GM19372 (cell line): ENCODE data around the gene GFPT1.
"Not testable (repeated sequence)": the region's sequence is repeated elsewhere in the genome, so short reads cannot be mapped to it uniquely, and the experiment has no call there.

Experiments
- ATAC-seq: cut with Tn5 transposase; IDR thresholded peaks from one replicate; pipeline ENCODE4 v1.9.1; 2021; ENCODE audit warnings: mild to moderate bottlenecking, low read depth, moderate library complexity; ENCODE audit not compliant: unreplicated experiment

Gene GFPT1

DNA sequence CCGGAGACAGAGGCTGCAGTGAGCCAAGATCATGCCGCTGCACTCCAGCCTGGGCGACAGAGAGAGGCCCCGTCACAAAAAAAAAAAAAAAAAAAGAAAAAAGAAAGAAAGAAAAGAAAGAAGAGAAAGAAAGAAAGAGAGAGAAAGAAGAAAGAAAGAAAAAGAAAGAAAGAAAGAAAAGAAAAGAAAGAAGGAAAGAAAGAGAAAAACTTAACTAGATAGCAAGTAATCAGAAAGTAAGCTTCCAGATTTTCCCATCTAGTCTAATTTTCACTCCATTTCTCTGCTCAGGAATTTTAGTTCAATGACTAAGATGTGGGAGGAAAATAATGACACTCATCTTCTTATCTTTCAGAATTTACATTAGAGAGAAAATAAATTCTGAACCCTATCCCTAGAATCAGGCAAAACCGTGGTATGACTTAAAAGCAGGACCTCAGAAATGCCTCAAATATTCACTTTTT lies 2.4 kb downstream of the GFPT1 start:
- ATAC-seq = no peak

DNA sequence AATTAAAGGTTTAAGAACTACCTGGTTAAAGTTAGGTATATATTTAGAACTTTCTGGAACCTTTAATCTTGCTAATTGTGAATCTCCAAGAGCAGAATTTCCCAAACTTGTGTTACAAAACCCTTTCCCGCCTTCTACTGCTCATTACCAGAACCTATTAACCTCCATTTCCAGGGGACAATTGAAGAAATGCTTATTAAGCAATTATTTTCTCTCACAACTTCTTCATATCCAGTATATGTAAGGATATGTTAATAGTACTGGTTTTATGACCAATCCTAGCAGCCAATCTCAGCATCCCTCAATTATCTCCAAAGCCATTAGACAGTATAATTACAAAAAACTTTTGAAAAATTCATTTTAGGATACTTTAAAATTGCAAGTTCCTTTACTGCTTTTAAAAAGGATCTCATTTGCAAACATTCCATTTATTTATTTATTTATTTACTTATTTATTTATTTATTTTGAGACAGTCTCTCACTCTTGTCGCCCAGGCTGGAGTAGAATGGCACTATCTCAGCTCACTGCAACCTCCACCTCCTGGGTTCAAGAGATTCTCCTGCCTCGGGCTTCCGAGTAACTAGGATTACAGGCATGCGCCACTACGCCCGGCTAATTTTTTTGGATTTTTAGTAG lies 3.7 kb downstream of the GFPT1 start:
- ATAC-seq = no peak

DNA sequence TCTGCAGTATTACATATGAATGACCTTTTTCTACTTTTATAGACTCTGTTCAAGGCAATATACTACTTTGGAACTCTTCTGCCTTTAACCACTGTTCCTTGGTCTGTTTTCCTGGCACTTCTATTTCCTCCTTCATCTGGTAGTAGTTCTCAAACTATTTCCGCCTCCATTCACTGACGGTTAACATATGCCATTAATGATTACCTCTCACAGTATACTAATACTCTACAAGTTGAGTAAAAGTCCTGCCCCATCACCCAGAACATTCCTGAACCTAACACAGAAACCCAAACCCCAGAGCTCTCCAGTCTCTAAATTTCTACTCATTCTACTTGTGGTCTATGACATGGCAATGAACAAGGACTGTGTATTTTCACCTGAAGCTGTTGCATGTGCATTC lies 4.5 kb downstream of the GFPT1 start:
- no peak for ATAC-seq

DNA sequence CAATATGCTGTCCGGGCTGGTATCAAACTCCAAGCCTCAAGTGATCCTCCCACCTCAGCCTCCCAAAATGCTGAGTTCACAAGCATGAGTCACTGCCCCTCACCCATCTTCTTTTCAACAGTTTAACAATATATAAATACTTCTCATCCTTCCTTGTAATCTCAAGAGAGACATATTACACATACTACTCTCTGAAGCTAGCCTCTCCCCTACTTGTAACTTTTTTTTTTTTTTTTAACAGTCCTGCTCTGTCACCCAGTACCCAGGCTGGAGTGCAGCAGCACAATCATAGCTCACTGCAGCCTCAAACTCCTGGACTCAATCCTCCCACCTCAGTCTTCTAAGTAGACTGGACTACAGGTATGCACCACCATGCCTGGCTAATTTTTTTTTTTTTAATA lies 5.7 kb downstream of the GFPT1 start:
- no peak for ATAC-seq

- ATAC-seq = no peak
Measured at GRCh38 chr2:69380072-69380917, 6.7 kb downstream of the GFPT1 start.

GRCh38 chr2:69376403-69376802 lies 10.6 kb downstream of the GFPT1 start:
- no peak for ATAC-seq

GRCh38 chr2:69375494-69376353 lies 11.3 kb downstream of the GFPT1 start:
- ATAC-seq = no peak

DNA sequence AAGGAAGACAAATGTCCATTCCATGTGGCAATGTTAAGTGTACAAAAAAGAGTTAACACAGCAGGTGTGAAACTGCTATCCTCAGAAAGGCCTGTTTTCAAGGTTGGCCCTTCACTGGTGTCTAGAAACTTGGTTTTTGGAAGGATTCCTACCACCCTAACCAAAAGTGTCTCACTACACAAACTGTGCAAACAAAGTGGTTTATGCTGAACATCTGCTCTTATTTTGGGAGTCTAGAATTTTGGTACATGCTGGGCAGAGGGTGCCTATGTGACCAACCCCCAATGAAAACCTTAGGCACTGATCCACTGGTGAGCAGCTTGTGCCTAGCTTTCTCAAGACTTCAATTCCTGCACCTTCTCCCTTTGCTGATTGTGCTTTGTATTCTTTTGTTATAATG lies 14.3 kb downstream of the GFPT1 start:
- no peak for ATAC-seq

- no peak for ATAC-seq
Measured at GRCh38 chr2:69369802-69370201, 17.2 kb downstream of the GFPT1 start.

GRCh38 chr2:69368588-69368987 lies 18.4 kb downstream of the GFPT1 start:
- ATAC-seq = no peak

DNA sequence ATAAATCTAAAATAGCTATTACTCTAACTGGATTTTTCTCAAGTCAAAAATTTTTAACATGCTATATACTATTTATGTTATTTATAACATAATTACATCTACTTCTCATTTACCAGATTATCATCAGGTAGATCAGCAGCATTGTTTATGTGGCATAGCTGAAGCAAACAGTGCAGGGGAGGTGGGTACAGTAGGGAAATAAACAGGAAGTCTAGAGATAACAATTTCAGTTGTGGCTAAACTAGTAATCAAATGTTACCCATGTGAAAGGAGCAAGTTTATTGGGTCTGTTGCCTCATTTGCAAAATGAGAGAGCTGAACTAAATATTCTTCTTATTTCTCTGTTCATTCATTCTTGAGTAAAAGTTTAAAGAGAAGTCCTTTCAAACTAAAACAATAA lies 27.7 kb downstream of the GFPT1 start:
- no peak for ATAC-seq

- no peak for ATAC-seq
Measured at GRCh38 chr2:69358914-69359313, 28.1 kb downstream of the GFPT1 start.

DNA sequence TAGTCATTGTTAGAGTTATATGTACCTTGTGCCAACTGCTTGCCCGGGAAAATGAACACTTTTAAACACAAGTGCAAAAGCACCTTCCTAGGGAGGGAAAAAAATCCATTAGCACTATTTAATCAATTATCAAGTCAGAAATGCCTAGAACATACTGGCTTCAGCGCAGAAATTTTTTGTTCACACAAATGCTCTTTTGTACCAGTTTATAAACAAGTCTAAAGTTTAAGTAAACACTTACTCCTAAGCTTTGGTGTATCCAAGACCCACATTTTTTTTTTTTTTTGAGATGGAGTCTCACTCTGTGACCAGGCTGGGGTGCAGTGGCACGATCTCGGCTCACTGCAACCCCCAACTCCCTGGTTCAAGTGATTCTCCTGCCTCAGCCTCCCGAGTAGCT lies 30.6 kb downstream of the GFPT1 start:
- ATAC-seq = no peak

GRCh38 chr2:69354976-69355375 lies 32.1 kb downstream of the GFPT1 start:
- not testable (repeated sequence) for ATAC-seq

GRCh38 chr2:69353360-69353759 lies 33.7 kb downstream of the GFPT1 start:
- no peak for ATAC-seq

DNA sequence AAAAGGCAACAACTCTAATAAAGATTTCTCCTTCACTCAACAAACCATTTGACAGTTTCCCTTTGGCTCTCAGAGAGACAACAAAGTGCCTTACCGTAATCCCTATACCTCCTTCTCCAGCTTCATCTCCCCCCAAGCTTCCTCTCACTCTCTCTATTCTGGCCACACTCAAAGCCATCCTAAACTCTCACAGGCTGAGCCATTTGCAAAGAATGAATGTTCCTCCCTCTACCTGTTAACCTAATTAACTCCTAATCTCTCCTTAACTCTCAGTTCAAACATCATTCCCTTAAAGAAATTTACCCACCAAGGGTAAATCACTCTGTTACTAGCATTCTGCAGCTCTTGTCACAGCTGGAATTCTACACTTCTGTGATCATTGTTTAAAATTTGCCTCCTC lies 38.2 kb downstream of the GFPT1 start:
- ATAC-seq = no peak

DNA sequence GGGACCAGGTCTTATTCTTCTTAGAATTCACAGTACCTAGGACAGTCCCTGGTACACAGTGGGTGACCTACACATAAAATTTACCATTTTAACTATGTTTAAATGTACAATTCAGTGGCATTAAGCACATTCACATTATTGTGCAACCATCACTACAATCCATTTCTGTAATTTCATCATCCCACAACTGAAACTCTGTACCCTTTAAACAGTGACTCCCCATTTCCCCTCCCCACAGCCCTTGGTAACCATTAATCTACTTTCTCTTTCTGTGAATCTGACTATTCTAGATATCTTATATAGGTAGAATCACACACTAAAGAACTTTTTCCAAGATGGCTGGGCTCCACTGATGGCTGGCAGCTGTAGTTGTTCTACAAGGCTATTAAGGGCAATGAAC lies 41.6 kb downstream of the GFPT1 start:
- ATAC-seq = no peak

DNA sequence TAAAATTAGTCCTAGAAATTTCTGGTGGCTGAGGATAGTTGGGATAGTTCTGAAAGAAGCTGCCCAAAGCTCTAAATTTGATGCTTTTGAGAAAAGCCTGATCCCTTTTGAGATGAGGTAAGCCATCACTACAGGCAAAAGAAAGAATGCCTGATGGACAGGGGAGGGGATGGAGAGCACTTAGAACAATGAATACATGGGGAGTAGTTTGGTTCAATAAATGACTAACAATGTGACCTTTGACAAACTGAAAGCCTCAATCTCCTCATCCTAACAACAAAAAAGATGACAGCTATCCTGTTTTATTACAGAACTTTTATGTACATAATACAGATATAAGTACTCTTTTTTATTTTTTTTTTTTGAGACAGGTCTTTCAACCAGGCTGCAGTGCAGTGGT lies 42.7 kb downstream of the GFPT1 start:
- ATAC-seq = no peak

DNA sequence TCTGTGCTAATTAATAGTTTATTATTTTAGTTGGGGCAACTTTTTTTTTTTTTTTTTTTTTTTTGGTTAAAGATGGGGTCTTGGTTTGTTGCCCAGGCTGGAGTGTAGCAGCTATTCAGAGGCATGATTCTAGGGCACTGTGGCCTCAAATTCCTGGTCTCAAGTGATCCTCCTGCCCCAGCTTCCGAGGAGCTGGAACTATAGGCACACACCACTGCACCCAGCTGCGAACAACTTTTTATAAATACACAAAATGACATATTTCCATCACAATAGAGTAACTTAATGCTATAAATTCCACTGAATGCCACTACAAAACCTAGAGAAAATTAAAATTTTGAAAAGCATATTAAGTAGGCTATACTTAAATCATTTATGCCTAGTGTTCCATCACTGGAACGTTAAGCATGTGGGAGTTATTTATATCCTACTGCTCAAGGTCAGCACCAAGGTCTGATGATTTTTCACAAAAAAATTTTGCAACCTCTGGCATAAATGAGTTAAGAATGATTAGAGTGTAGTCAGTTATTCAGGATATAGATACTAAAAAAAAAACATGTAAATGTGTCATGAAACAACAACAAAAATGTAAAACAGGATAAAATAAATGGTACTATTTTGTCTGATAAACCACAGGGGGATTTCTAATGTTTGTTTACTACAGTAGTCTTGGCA lies 46.8 kb downstream of the GFPT1 start:
- ATAC-seq = no peak

DNA sequence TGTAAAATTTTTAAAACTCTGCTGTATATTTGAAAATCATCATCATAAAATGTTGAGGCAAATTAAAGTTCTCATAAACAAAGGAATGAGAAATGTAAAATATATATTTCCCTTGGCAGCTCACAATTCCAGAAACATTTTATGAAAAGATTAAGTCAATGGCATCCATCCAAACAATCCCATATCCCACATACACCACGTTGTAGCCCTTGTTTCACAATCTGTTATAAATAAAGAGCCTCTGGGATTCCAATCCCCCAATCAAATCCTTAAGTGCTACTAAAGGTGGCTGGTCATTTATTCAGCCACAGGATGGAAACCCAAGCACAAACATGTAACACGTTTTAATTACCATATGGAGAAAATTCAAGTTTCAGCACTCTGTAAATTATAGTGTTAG lies 51.7 kb downstream of the GFPT1 start:
- no peak for ATAC-seq

- ATAC-seq = no peak
Measured at GRCh38 chr2:69333352-69333751, 53.7 kb downstream of the GFPT1 start.
